ENCODE data around the gene SNX22.
A peak's percentile ranks its signal among the peaks of the same experiment; 100 is the strongest.

Gene SNX22

GRCh38 chr15:64157599-64158125 is 6.1 kb downstream of the SNX22 start:
- no peak for ATAC-seq
- TF ChIP-seq CSDC2 (CRISPR knock-in tag; IDR thresholded peaks at IDR 0.05) (no peak), ESRRG (CRISPR knock-in tag; IDR thresholded peaks at IDR 0.05) (no peak), CSRNP3 (CRISPR knock-in tag; IDR thresholded peaks at IDR 0.05) (no peak), ZNF8 (CRISPR knock-in tag; IDR thresholded peaks at IDR 0.05) (no peak), RARB (CRISPR knock-in tag; IDR thresholded peaks at IDR 0.05) (no peak), SNAI2 (CRISPR knock-in tag; IDR thresholded peaks at IDR 0.05) (no peak)

- ATAC-seq: no peak
- TF ChIP-seq TSHZ2 (CRISPR knock-in tag; IDR thresholded peaks at IDR 0.05): no peak
- TF ChIP-seq ESRRG (CRISPR knock-in tag; IDR thresholded peaks at IDR 0.05): no peak
- no peak for TF ChIP-seq SNAI2 (CRISPR knock-in tag; IDR thresholded peaks at IDR 0.05)
- TF ChIP-seq CSDC2 (CRISPR knock-in tag; IDR thresholded peaks at IDR 0.05): no peak
- TF ChIP-seq ZFP30 (CRISPR knock-in tag; IDR thresholded peaks at IDR 0.05): no peak
- TF ChIP-seq ZFP3 (CRISPR knock-in tag; IDR thresholded peaks at IDR 0.05): no peak
- TF ChIP-seq PATZ1 (CRISPR knock-in tag; IDR thresholded peaks at IDR 0.05; ENCODE audit: borderline replicate concordance): no peak
- no peak for TF ChIP-seq ARNTL (CRISPR knock-in tag; IDR thresholded peaks at IDR 0.05; ENCODE audit: borderline replicate concordance, low read depth)
- no peak for TF ChIP-seq PPARA (CRISPR knock-in tag; IDR thresholded peaks at IDR 0.05; ENCODE audit: borderline replicate concordance)
- TF ChIP-seq RARB (CRISPR knock-in tag; IDR thresholded peaks at IDR 0.05): no peak
- no peak for TF ChIP-seq TCF4 (CRISPR knock-in tag; IDR thresholded peaks at IDR 0.05; ENCODE audit: borderline replicate concordance)
- no peak for TF ChIP-seq TOX (CRISPR knock-in tag; IDR thresholded peaks at IDR 0.05; ENCODE audit: borderline replicate concordance)
- TF ChIP-seq CREB5 (CRISPR knock-in tag; IDR thresholded peaks at IDR 0.05; ENCODE audit: low read depth): no peak
- TF ChIP-seq ZNF70 (CRISPR knock-in tag; IDR thresholded peaks at IDR 0.05): no peak
- no peak for TF ChIP-seq OSR1 (CRISPR knock-in tag; IDR thresholded peaks at IDR 0.05)
Observed at GRCh38 chr15:64158363-64159134, 7.0 kb downstream of the SNX22 start.

GRCh38 chr15:64161688-64162477 is 10.4 kb downstream of the SNX22 start:
- no peak for TF ChIP-seq BACH2 (CRISPR knock-in tag; IDR thresholded peaks at IDR 0.05; ENCODE audit: borderline replicate concordance)
- no peak for TF ChIP-seq ARNTL (CRISPR knock-in tag; IDR thresholded peaks at IDR 0.05; ENCODE audit: borderline replicate concordance, low read depth)
- ATAC-seq: no peak

- TF ChIP-seq ESRRG (CRISPR knock-in tag; IDR thresholded peaks at IDR 0.05): no peak
- TF ChIP-seq ZNF8 (CRISPR knock-in tag; IDR thresholded peaks at IDR 0.05): no peak
- no peak for TF ChIP-seq OSR1 (CRISPR knock-in tag; IDR thresholded peaks at IDR 0.05)
- TF ChIP-seq GLIS3 (CRISPR knock-in tag; IDR thresholded peaks at IDR 0.05): no peak
- TF ChIP-seq SNAI2 (CRISPR knock-in tag; IDR thresholded peaks at IDR 0.05): no peak
- TF ChIP-seq CREB5 (CRISPR knock-in tag; IDR thresholded peaks at IDR 0.05; ENCODE audit: low read depth): no peak
- no peak for TF ChIP-seq ARNTL (CRISPR knock-in tag; IDR thresholded peaks at IDR 0.05; ENCODE audit: borderline replicate concordance, low read depth)
- peak; percentile 56 for ATAC-seq
Observed at GRCh38 chr15:64162478-64162868, 10.9 kb downstream of the SNX22 start.
